Retina (tissue), 1 donor: ENCODE results near the gene KIF16B.

Experiments used
- DNase-seq: peaks from one replicate; pipeline ENCODE4 v3.0.0-alpha.2; 2016

KIF16B gene

DNA sequence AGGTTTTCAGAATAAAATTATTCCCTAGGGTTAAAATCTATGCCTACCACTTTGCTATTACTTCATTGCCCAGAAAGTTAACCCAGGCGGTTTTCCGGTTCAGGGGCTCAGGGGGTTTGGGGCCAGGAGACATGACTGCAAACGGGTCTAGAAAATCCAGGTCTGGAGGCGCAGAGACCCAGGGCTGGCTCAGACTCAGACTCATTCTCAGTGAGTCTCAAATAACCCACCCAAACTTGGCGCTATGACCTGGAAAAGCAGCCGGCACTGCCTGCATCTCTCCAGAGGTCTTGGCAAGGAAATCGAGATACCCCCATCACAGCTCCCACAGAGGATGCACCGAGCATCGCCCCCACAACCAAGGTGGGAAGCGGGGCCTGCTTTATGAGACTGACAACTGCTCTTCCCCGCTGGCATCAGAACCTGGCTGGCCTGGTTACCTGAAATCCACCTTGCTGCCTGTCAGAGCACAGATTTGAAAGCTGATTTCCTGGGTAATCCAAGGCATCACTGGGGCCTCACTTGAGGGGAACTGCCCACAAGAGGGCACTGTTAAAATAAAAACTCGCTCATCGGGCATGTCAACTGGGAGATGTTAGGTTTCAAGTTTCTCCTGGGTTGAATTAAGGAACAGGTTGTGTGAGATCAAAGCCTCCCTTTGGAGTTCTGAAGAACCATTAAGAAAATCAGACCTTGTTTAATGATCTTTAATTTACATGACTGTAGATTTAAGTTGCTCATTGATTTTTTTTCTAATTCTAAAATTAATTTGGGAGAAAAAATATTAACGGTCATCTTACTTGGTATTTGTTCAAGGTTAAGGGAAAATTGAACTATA, 55.1 kb downstream of the KIF16B start:
- peak; percentile 50 for DNase-seq

DNA sequence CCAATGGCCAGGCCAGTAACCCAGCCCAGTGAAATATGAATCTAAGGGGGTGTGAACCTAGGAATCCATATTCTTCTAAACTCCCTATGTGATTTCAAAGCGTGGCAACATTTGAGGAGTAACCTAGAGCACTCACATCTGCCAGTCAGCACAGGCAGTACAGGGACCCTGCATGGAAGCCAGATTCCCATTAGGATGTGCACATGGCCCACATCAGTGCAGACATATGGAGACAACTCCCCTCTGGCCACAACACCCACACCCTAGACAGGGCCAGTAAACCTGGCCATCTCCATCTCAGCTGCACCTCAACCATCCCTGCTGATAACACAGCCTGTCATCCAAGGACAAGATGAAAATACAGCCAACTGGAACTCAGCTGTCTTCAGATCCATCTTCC, 56.5 kb downstream of the KIF16B start:
- no peak for DNase-seq

DNA sequence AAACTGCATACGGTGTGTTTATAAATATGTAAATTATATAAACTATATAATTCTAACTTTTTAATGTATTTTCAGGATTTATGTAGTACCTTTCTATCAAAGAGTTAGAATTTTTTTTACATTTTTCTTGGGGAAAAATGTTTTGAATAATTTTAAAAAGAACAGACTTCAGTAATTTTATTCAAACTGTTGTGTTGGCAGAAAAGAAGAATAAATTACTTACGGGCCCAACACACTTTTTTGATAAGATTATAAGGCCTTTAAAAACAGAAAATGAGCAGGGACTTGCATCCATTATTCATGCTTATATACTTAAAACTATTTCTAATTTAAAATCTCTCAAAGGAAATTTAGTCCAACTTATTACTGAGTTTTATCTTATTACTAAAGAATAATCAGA, 58.2 kb downstream of the KIF16B start:
- no peak for DNase-seq

GRCh38 chr20:16514140-16514539, 59.1 kb downstream of the KIF16B start:
- DNase-seq, result no peak

GRCh38 chr20:16505894-16506293, 67.4 kb downstream of the KIF16B start:
- no peak for DNase-seq

DNA sequence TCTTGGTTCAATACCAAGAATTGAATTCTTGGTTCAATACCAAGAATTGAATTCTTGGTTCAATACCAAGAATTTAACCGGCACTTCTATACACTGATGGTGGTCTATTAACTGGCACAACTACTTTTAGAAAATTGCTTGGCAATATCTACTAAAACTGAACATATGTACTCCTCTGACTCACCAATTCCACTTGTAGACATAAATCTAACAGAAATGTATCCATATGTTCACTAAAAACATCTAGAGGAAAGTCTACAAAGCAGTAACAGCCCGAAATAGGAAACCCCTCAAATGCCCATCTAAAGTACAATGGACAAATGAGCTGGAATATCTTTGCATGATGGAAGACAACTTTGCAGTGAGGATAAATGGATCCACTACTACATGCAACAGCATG, 71.9 kb downstream of the KIF16B start:
- no peak for DNase-seq

- DNase-seq, result no peak
Measured at GRCh38 chr20:16500197-16500596, 73.1 kb downstream of the KIF16B start.

DNA sequence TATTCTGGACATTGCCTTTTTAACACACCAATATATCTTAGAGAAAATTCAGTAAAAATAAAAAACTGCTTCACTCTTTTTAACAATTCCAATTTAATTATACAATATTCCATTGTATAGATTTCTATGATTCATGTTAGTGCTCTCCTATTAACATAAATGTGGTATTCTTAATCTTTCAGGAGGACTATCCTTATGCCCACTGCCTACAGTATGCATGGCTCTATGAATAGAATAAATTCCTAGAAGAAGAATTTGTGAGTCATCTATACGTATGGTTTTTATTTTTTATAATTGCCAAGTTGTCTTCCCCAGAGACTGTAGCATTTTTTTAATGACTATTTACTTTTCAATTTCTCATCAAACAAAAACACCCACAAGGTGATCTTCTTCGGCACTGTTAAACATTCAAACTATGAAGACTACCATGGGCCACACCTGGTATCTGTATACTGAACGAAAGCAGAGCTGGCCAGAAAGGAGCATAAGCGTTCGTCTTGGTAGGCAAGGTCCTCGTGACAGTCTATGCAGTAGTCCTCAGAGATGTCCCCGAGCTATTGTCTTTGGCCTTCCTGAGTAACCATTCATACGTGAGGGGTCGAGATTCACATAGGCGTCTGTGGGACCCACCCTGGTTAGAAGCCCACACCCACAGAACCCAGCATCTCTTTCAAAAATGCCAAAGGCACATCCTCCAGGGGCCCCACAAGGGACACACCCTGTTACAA, 74.6 kb downstream of the KIF16B start:
- no peak for DNase-seq

DNA sequence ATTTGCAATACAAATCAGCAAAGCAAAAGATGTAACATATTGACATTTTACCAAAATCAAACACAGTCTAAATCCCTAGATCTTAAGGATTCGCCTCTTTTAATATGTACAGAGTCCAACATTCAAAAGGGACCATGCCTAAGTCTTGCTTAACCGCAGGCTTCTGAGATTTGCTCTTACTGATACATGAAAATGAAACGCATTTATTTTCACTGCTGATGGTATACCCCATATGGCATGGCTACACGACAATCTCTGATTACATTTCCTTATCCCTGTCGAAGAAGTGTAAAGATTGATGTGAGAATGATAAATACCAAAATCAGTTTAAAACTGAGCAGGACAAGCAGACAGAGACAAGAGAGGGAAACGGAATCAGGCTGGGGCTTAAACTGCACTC, 75.4 kb downstream of the KIF16B start:
- DNase-seq, result no peak

GRCh38 chr20:16493486-16493885, 79.8 kb downstream of the KIF16B start:
- DNase-seq, result no peak

- no peak for DNase-seq
Measured at GRCh38 chr20:16491294-16491905, 81.8 kb downstream of the KIF16B start.

DNA sequence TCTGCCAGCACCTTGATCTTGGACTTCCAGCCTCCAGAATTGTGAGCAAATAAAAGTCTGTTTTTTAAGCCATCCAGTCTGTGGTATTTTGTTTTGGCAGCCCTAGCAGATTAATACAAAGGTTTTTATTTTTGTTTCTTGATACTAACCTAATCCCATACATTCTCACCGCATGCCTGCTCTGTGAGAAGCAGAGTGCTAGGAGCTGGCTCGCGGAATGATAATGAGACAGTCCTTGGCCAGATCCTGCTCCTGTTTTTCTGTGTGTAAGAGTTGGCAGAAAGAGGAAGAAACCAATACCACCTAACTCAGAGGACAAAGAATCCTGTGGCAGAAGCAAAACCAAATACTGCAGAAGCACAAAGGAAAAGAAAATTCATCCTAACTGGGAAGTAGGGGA, 82.6 kb downstream of the KIF16B start:
- no peak for DNase-seq

DNA sequence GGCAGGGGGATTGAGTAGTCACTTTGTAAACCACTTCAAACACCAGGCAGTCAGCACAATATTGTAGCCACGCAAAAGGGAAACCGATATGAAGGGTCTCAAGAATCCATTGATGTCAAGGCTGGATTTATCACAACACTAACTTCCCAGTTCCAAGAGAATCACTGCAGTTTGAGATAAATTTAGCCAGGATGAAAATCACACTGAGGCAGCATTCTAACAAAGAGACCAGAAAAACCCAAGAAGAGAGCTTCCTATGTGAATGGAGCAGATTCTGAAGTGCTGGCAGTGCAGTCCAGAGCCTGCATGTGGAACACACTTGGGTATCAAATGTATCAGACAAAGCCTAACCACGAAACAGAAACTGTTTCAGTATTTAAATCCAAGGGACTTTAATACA, 84.6 kb downstream of the KIF16B start:
- DNase-seq, result no peak

GRCh38 chr20:16488086-16488485, 85.2 kb downstream of the KIF16B start:
- DNase-seq, result peak; percentile 51

DNA sequence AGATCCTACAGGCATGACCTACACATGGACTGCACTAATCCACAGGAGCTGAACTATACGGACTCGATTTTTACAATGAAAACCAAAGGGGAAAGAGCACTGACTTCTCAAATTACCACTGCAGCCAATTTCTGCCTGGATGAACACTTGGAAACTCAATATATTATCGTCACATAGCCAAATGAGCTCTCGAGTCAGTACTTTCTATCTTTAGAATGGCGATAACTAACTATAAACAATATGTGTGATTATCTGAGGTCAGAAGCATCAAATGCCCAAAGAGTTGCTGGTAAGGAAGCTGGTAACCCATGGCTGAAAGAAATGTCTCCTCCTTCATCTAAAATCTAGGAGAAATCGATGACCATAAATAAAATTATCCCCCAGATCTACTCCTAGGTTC, 86.7 kb downstream of the KIF16B start:
- DNase-seq, result no peak

DNA sequence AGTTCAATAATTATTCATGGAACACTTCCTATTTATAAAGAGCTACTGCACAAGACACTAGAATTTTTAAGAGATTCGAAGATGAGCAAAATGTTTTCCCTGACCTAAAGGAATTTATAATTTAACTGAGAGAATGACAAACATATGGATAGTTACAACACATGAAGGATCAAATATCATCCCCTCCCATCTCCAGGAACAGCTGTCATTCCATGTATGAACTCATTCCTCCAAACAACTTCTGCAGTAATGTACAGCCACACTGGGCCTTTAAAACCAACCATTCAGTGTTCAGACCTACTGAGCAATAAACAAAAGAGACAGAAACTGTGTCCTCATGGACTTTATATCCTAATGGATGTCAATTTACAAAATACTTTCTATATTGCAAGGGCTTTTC, 87.8 kb downstream of the KIF16B start:
- no peak for DNase-seq

DNA sequence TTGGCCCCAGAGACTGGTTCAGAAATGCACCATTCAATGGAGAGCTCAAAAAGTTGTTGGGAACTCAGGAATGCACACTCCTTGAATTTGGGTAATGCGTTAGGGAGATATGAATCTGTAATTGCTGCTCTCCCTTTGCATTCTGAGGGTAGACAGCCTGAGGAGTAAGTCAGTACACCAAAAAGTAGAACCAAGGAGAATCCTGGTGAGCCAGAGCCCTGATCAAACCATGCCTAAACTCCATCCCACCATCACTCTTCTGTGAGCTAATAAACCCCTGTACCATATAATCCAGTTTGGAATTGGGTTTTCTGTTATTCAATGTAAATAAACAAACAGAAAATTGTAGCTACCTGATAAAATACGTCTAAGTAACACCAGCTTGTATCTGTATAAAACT, 90.2 kb downstream of the KIF16B start:
- DNase-seq, result no peak

DNA sequence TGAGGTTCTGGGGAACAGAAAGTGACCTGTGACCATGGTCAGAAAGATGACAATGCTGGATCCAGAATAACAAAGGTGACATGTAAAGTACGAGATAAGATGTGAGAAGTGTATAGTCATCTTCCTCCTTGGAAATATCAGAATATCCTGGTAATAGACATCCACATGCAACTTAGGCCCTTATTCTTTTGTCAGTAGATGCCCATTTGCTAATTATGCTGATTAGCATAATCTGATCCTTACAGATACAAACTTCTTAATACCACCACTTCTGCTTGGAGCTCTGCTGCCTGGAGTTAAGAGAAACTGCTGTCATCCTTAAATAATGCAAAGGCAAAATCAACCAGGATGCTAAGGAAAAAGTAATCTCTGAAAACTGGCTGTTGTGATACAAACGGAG, 91.3 kb downstream of the KIF16B start:
- DNase-seq, result no peak

- no peak for DNase-seq
Measured at GRCh38 chr20:16479666-16480065, 93.6 kb downstream of the KIF16B start.

DNA sequence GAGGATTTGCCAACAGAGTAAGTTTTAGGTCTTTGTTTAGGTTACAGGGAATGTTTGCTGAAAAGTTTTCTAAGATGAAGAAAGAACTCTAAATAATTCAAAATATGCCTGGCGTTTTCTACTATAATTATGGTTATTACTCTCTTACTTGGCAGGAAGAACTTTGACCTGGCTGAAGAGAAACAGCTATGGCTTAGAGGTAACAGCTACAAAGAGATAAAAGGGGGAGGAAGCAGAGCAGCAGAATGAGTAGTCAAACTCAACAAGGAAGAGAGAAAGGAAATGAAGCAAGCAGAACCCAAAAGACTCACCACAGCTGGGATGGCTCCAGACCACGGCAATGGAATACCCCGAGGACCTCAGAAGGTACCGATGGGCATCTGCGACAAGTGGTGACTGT, 95.6 kb downstream of the KIF16B start:
- DNase-seq, result no peak

GRCh38 chr20:16476032-16476431, 97.2 kb downstream of the KIF16B start:
- peak; percentile 47 for DNase-seq

- no peak for DNase-seq
Measured at GRCh38 chr20:16475225-16475624, 98.0 kb downstream of the KIF16B start.

GRCh38 chr20:16474363-16474762, 98.9 kb downstream of the KIF16B start:
- DNase-seq, result no peak
